Measurements from ENCODE around the gene KLHDC3.
"Not testable (repeated sequence)": the region's sequence is repeated elsewhere in the genome, so short reads cannot be mapped to it uniquely, and the experiment has no call there.

KLHDC3 gene

GRCh38 chr6:42988486-42989020 is 25.5 kb upstream of the KLHDC3 start:
- no peak for DNase-seq (ENCODE audit: low spot score)

GRCh38 chr6:42989923-42990322 is 24.1 kb upstream of the KLHDC3 start:
- no peak for DNase-seq (ENCODE audit: low spot score)

- DNase-seq (ENCODE audit: low spot score): no peak
Observed at GRCh38 chr6:42993445-42993844, 20.6 kb upstream of the KLHDC3 start.

GRCh38 chr6:42996513-42996912 is 17.5 kb upstream of the KLHDC3 start:
- DNase-seq (ENCODE audit: low spot score): no peak

- DNase-seq (ENCODE audit: low spot score): not testable (repeated sequence)
Observed at GRCh38 chr6:42998205-42998604, 15.8 kb upstream of the KLHDC3 start.

- DNase-seq (ENCODE audit: low spot score): no peak
Observed at GRCh38 chr6:43001843-43002242, 12.2 kb upstream of the KLHDC3 start.

- DNase-seq (ENCODE audit: low spot score): no peak
Observed at GRCh38 chr6:43005844-43006243, 8.2 kb upstream of the KLHDC3 start.

- DNase-seq (ENCODE audit: low spot score): no peak
Observed at GRCh38 chr6:43006251-43006650, 7.8 kb upstream of the KLHDC3 start.

- DNase-seq (ENCODE audit: low spot score): no peak
Observed at GRCh38 chr6:43007126-43007525, 6.9 kb upstream of the KLHDC3 start.

GRCh38 chr6:43009124-43009523 is 4.9 kb upstream of the KLHDC3 start:
- peak; percentile 48 for DNase-seq (ENCODE audit: low spot score)

GRCh38 chr6:43011207-43011606 is 2.8 kb upstream of the KLHDC3 start:
- DNase-seq (ENCODE audit: low spot score): no peak

- no peak for DNase-seq (ENCODE audit: low spot score)
Observed at GRCh38 chr6:43012364-43012763, 1.7 kb upstream of the KLHDC3 start.

- no peak for DNase-seq (ENCODE audit: low spot score)
Observed at GRCh38 chr6:43013097-43013842, 779 bp upstream of the KLHDC3 start.

- no peak for DNase-seq (ENCODE audit: low spot score)
Observed at GRCh38 chr6:43014434-43014909, 423 bp downstream of the KLHDC3 start.

GRCh38 chr6:43016176-43016942 is 2.3 kb downstream of the KLHDC3 start:
- no peak for DNase-seq (ENCODE audit: low spot score)

GRCh38 chr6:43016943-43017334 is 2.9 kb downstream of the KLHDC3 start:
- no peak for DNase-seq (ENCODE audit: low spot score)

- no peak for DNase-seq (ENCODE audit: low spot score)
Observed at GRCh38 chr6:43019152-43019551, 5.1 kb downstream of the KLHDC3 start.

GRCh38 chr6:43020052-43020705 is 6.1 kb downstream of the KLHDC3 start:
- DNase-seq (ENCODE audit: low spot score): no peak

GRCh38 chr6:43020847-43021246 is 6.8 kb downstream of the KLHDC3 start:
- DNase-seq (ENCODE audit: low spot score): peak; percentile 69

GRCh38 chr6:43021270-43022047 is 7.4 kb downstream of the KLHDC3 start, which contains the start of gene RRP36:
Gene RRP36, plus strand, starts transcription at chr6:43021623. Its CDS starts 32 bp downstream, at chr6:43021655.
- peak; percentile 91 for DNase-seq (ENCODE audit: low spot score)

GRCh38 chr6:43024436-43024835 is 10.4 kb downstream of the KLHDC3 start:
- DNase-seq (ENCODE audit: low spot score): no peak

- no peak for DNase-seq (ENCODE audit: low spot score)
Observed at GRCh38 chr6:43026365-43026764, 12.3 kb downstream of the KLHDC3 start.
